SK-N-SH (cell line): ENCODE results near the gene HSPB3. TPM values are rescaled to one million over a fixed set of nuclear protein-coding genes. Genes with fewer than 3 reads are reported as not detected.

Experiments used
- CTCF ChIA-PET: fragments of 300-600, 350-600 bp; formaldehyde crosslinking; extraction: SDS; loops from one replicate; lab custom pipeline; 2021; lab: Yijun Ruan, JAX
- POLR2A ChIA-PET: fragments of 350-600 bp; sonication (Branson Sonifier 250); formaldehyde crosslinking; extraction: SDS; loops from one replicate; lab custom pipeline; 2020; ENCODE audit warnings: antibody characterized with exemption, inconsistent platforms; lab: Yijun Ruan, JAX
- DNase-seq: peaks from one replicate; pipeline ENCODE4 v3.0.0; 2012
- H2AFZ ChIP-seq: fragments of 200-600 bp; sonication (generic); 2 replicates; pipeline ENCODE4 v1.8.1; 2016; ENCODE audit warnings: antibody characterized with exemption, mild to moderate bottlenecking, low read depth
- H3F3A ChIP-seq: fragments of 200-600 bp; sonication (generic); replicated peaks from 2 replicates; pipeline ENCODE3; 2016; ENCODE audit warnings: antibody characterized with exemption, mild to moderate bottlenecking; ENCODE audit not compliant: insufficient read depth
- H3K27ac ChIP-seq, 2 experiments: fragments of 200-500 bp in 1 of 2; fragments of 200-600 bp in 1 of 2; sonication (Bioruptor generic) in 1 of 2; sonication (generic), shearing (Covaris generic) in 1 of 2; 2 replicates each; pipeline versions ENCODE4 v1.5.1 to v1.6.1; 2014 to 2016; ENCODE audit warnings: low read depth in 2 of 2, inconsistent platforms in 1 of 2, low read length in 1 of 2, mild to moderate bottlenecking in 1 of 2, mixed read lengths in 1 of 2
- H3K27me3 ChIP-seq: fragments of 200-600 bp; sonication (generic), shearing (Covaris generic); 2 replicates; pipeline ENCODE4 v1.6.1; 2016; ENCODE audit warnings: mixed run types; ENCODE audit not compliant: insufficient read depth
- H3K36me3 ChIP-seq, 2 experiments: fragments of 200-500 bp in 1 of 2; fragments of 200-600 bp in 1 of 2; sonication (Bioruptor generic) in 1 of 2; sonication (generic) in 1 of 2; replicated peaks in 1 of 2; 2 replicates each; pipeline versions ENCODE3 to v1.5.1; 2014 to 2016; ENCODE audit warnings: low read length in 1 of 2, mild to moderate bottlenecking in 1 of 2; ENCODE audit not compliant: insufficient read depth in 2 of 2, control insufficient read depth in 1 of 2
- H3K4me1 ChIP-seq, 2 experiments: fragments of 200-500 bp in 1 of 2; fragments of 200-600 bp in 1 of 2; sonication (Bioruptor generic) in 1 of 2; sonication (generic), shearing (Covaris generic) in 1 of 2; 2 replicates each; pipeline versions ENCODE4 v1.5.1 to v1.6.1; 2014 to 2016; ENCODE audit warnings: low read depth in 1 of 2, low read length in 1 of 2, mixed run types in 1 of 2; ENCODE audit not compliant: insufficient read depth in 2 of 2, control insufficient read depth in 1 of 2
- H3K4me2 ChIP-seq: fragments of 200-600 bp; sonication (generic), shearing (Covaris generic); 2 replicates; pipeline ENCODE4 v1.6.1; 2017; ENCODE audit warnings: mixed run types
- H3K4me3 ChIP-seq, 2 experiments: fragments of 200-500 bp in 1 of 2; fragments of 200-600 bp in 1 of 2; sonication (Bioruptor generic) in 1 of 2; sonication (generic), shearing (Covaris generic) in 1 of 2; 2 replicates each; pipeline versions ENCODE4 v1.5.1 to v1.8.1; 2014 to 2016; ENCODE audit warnings: low read depth in 2 of 2, inconsistent platforms in 1 of 2, low read length in 1 of 2, mild to moderate bottlenecking in 1 of 2, mixed read lengths in 1 of 2, moderate library complexity in 1 of 2
- H3K79me2 ChIP-seq: fragments of 200-600 bp; sonication (generic); 2 replicates; pipeline ENCODE4 v1.8.1; 2017; ENCODE audit warnings: mild to moderate bottlenecking; ENCODE audit not compliant: insufficient read depth
- H3K9ac ChIP-seq: fragments of 200-600 bp; sonication (generic); 2 replicates; pipeline ENCODE4 v1.6.1; 2017; ENCODE audit warnings: mixed run types
- H3K9me2 ChIP-seq: fragments of 200-600 bp; sonication (generic); 2 replicates; pipeline ENCODE4 v1.6.1; 2017; ENCODE audit warnings: mixed run types
- H3K9me3 ChIP-seq: fragments of 200-600 bp; sonication (generic); 2 replicates; pipeline ENCODE4 v1.6.1; 2017; ENCODE audit warnings: mixed run types, mild to moderate bottlenecking, moderate library complexity
- H4K20me1 ChIP-seq: fragments of 200-600 bp; sonication (generic); 2 replicates; pipeline ENCODE4 v1.6.1; 2017; ENCODE audit warnings: mild to moderate bottlenecking, mixed run types; ENCODE audit not compliant: insufficient read depth
- CTCF ChIP-seq: fragments of 200-600 bp; sonication (generic); IDR thresholded peaks from 2 replicates; pipeline ENCODE4 v1.6.1; 2017; ENCODE audit warnings: antibody characterized with exemption, mild to moderate bottlenecking, moderate library complexity
- EZH2phosphoT487 ChIP-seq: fragments of 200-600 bp; sonication (generic); IDR thresholded peaks from 2 replicates; pipeline ENCODE4 v1.6.1; 2017; ENCODE audit warnings: low read depth, mixed run types, mild to moderate bottlenecking, antibody characterized with exemption, moderate library complexity, borderline replicate concordance
- FOSL2 ChIP-seq: IDR thresholded peaks from 2 replicates; pipeline ENCODE4 v1.4.0; 2012; ENCODE audit warnings: low read depth, mild to moderate bottlenecking, moderate library complexity, borderline replicate concordance
- FOXM1 ChIP-seq: IDR thresholded peaks from 2 replicates; pipeline ENCODE4 v1.4.0; 2012; ENCODE audit warnings: low read depth, mild to moderate bottlenecking
- IRF3 ChIP-seq: fragments of 150-350 bp; IDR thresholded peaks from 2 replicates; pipeline ENCODE4 v1.6.1; 2016; ENCODE audit warnings: mild to moderate bottlenecking, low read depth, low read length
- JUND ChIP-seq: IDR thresholded peaks from 2 replicates; pipeline ENCODE4 v1.4.0; 2012
- MAX ChIP-seq: IDR thresholded peaks from 2 replicates; pipeline ENCODE4 v1.4.0; 2012; ENCODE audit warnings: low read depth
- MXI1 ChIP-seq: IDR thresholded peaks from 2 replicates; pipeline ENCODE4 v1.6.1; 2012; ENCODE audit warnings: mild to moderate bottlenecking, low read depth, low read length, improper control_type of control experiment
- PBX3 ChIP-seq: IDR thresholded peaks from 2 replicates; pipeline ENCODE4; 2012
- RAD21 ChIP-seq: IDR thresholded peaks from 2 replicates; pipeline ENCODE4 v1.6.1; 2012; ENCODE audit warnings: mild to moderate bottlenecking, low read length
- REST ChIP-seq: IDR thresholded peaks from 2 replicates; pipeline ENCODE4 v1.6.1; 2012; ENCODE audit warnings: mild to moderate bottlenecking, low read depth, low read length, moderate library complexity
- RXRA ChIP-seq: IDR thresholded peaks from 2 replicates; pipeline ENCODE4 v1.4.0; 2012; ENCODE audit warnings: low read depth, mild to moderate bottlenecking, borderline replicate concordance
- SIN3A ChIP-seq: IDR thresholded peaks from 2 replicates; pipeline ENCODE4 v1.6.1; 2012; ENCODE audit warnings: low read depth, mild to moderate bottlenecking, low read length, moderate library complexity, borderline replicate concordance
- SMC3 ChIP-seq: IDR thresholded peaks from 2 replicates; pipeline ENCODE4 v1.6.1; 2012; ENCODE audit warnings: low read depth, low read length, improper control_type of control experiment
- TAF1 ChIP-seq: IDR thresholded peaks from 2 replicates; pipeline ENCODE4 v1.6.1; 2012; ENCODE audit warnings: low read depth, mild to moderate bottlenecking, low read length, moderate library complexity, borderline replicate concordance
- TCF12 ChIP-seq: IDR thresholded peaks from 2 replicates; pipeline ENCODE4 v1.4.0; 2012
- TEAD4 ChIP-seq: IDR thresholded peaks from 2 replicates; pipeline ENCODE4 v1.4.0; 2012; ENCODE audit warnings: mild to moderate bottlenecking, borderline replicate concordance; ENCODE audit not compliant: insufficient read depth
- USF1 ChIP-seq: IDR thresholded peaks from 2 replicates; pipeline ENCODE4 v1.4.0; 2012; ENCODE audit warnings: low read depth, borderline replicate concordance
- ZBTB33 ChIP-seq: IDR thresholded peaks from 2 replicates; pipeline ENCODE4 v1.4.0; 2012; ENCODE audit warnings: low read depth, borderline replicate concordance
- WGBS: methylation state at CpG from one replicate; pipeline ENCODE4 v1.1.6; 2017; ENCODE audit warnings: low lambda C conversion rate; 5-methylcytosine and 5-hydroxymethylcytosine counted together
- polyA plus RNA-seq, 3 experiments: library from polyadenylated mRNA; depleted of rRNA; stranded (reverse); fragments of >200 nt; gene quantifications; 2 replicates each; pipeline ENCODE4 v1.2.3, GENCODE V29; 2012

HSPB3 gene
- polyA plus RNA-seq, 1 of the 3 experiments (the other 2 are of a cell fraction) = 3.3 TPM

- no peaks in the 10 kb centered on the region for H3F3A ChIP-seq
- no peaks in the 10 kb centered on the region; the same call in 1 of the 2 replicates for H3K79me2 ChIP-seq
- H3K9me3 ChIP-seq = no peaks in the 10 kb centered on the region
- H3K9me2 ChIP-seq = no peaks in the 10 kb centered on the region
- no peaks in the 10 kb centered on the region for H3K27me3 ChIP-seq
- ChIA-PET POLR2A (no interaction called here), CTCF (no interaction called here)
- no peak overlapping the region for H3K4me3 ChIP-seq
- no peak overlapping the region for H3K9ac ChIP-seq
- H3K27ac ChIP-seq = no peak overlapping the region; a peak in 1 of 4 replicates
- H3K4me2 ChIP-seq = no peak overlapping the region
- H2AFZ ChIP-seq = no peak overlapping the region
- H3K36me3 ChIP-seq = no peaks in the 10 kb centered on the region
- H4K20me1 ChIP-seq = no peaks in the 10 kb centered on the region
- TF ChIP-seq FOSL2 = peak; percentile 57; the same call in 1 of the 2 replicates
- TF ChIP-seq USF1 = no peak
- TF ChIP-seq MXI1 = no peak
- TF ChIP-seq JUND = peak; percentile 51
- no peak for TF ChIP-seq EZH2phosphoT487
- no peak for TF ChIP-seq IRF3
- TF ChIP-seq RXRA = no peak
- TF ChIP-seq TAF1 = no peak
- TF ChIP-seq ZBTB33 = no peak
- TF ChIP-seq FOXM1 = no peak
- no peak for TF ChIP-seq SMC3
- no peak for TF ChIP-seq RAD21
- TF ChIP-seq PBX3 = peak; percentile 90
- TF ChIP-seq CTCF = no peak
- TF ChIP-seq MAX = peak; percentile 62; the same call in 1 of the 2 replicates
- peak; percentile 89 for TF ChIP-seq TCF12
- TF ChIP-seq TEAD4 = no peak
- TF ChIP-seq SIN3A = no peak
- TF ChIP-seq REST = no peak
- no peak for DNase-seq
- H3K4me1 ChIP-seq = peaks cover 5 to 17% of the 10 kb centered on the region in 2 experiments; a peak in 3 of 4 replicates
- 35% methylated on average over 3 of the region's 3 CpGs for WGBS
Measured at GRCh38 chr5:54460181-54460919, 4.9 kb downstream of the HSPB3 start.
